Sigmoid colon (tissue), 7 donors: ENCODE data around the gene ARL1. TPM values are rescaled to one million over a fixed set of nuclear protein-coding genes. Genes with fewer than 3 reads are reported as not detected.

Experiments used
- polyA plus RNA-seq, 3 donors: library from polyadenylated mRNA; stranded (reverse); fragments of 200-250 nt; gene quantifications; one replicate each; pipeline ENCODE4 v1.2.3, GENCODE V29; 2013
- small RNA-seq, 3 donors: library from RNA; depleted of rRNA; stranded (forward); fragments of <200 nt; gene quantifications; one replicate each; pipeline ENCODE3, GENCODE V24; 2016
- total RNA-seq, 4 donors: library from RNA; depleted of rRNA; stranded (reverse); fragments of >200 nt; gene quantifications; one replicate each; pipeline ENCODE4 v1.1.0, GENCODE V29; 2016
- donor health status: healthy with polysubstance abuse.
- donor health status: Bipolar disorder and iron deficiency.
- donor health status: healthy.

Gene ARL1
- total and polyA plus RNA-seq, 7 donors: 22.2 to 72.2 (median 49.3) TPM

Small RNAs within 50 kb of the gene (small RNA-seq; reads per million reads assigned to genes)
- 0 reads per million in 3 donors for gene RF00019
- 0 reads per million in 3 donors for gene RNU6-1068P
- 0 reads per million in 3 donors for gene RPS27P23

Other genes with a start within 250 kb of the ARL1 start
- gene SLC5A8, start 197.5 kb downstream of the ARL1 start, total RNA-seq: not detected
- under 1 TPM in 1 of 3 donors, not detected in 2; 0.22 TPM for gene SLC5A8, start 197.5 kb downstream of the ARL1 start, polyA plus RNA-seq
- gene UTP20, start 127.7 kb downstream of the ARL1 start, total RNA-seq: 10 to 100 TPM in 1 of 4 donors, 1 to 10 TPM in 3; 7.5 to 10.7 (median 8.7) TPM
- 1 to 10 TPM in 1 of 3 donors, under 1 TPM in 2; 0.60 to 4.9 (median 0.92) TPM for gene UTP20, start 127.7 kb downstream of the ARL1 start, polyA plus RNA-seq
- gene SPIC, start 67.6 kb upstream of the ARL1 start, total RNA-seq: not detected
- under 1 TPM in 1 of 3 donors, not detected in 2; 0.77 TPM for gene SPIC, start 67.6 kb upstream of the ARL1 start, polyA plus RNA-seq
- gene MYBPC1, start 187.2 kb upstream of the ARL1 start, total RNA-seq: 1 to 10 TPM in 1 of 4 donors, under 1 TPM in 3; 0.16 to 2.1 (median 0.55) TPM
- gene MYBPC1, start 187.2 kb upstream of the ARL1 start, polyA plus RNA-seq: 10 to 100 TPM in 1 of 3 donors, 1 to 10 TPM in 2; 3.9 to 18.6 (median 6.7) TPM